Dedifferentiated amniotic fluid mesenchymal stem cell (primary cell): ENCODE results near the gene VPS37B.
"Not testable (repeated sequence)": the region's sequence is repeated elsewhere in the genome, so short reads cannot be mapped to it uniquely, and the experiment has no call there.

Source experiments
- DNase-seq: peaks from one replicate; pipeline ENCODE4 v3.0.0-alpha.2; 2016; ENCODE audit errors: extremely low spot score

VPS37B gene

GRCh38 chr12:122895704-122896636 is at the start of gene VPS37B:
Gene VPS37B, minus strand, starts transcription at chr12:122896124. Its CDS starts 62 bp downstream, at chr12:122896062.
- DNase-seq = peak; percentile 86

- DNase-seq = no peak
These were observed 49.0 kb upstream of the VPS37B start for GRCh38 chr12:122944605-122945592.

- DNase-seq = no peak
These were observed 47.3 kb upstream of the VPS37B start for GRCh38 chr12:122943196-122943595.

- no peak for DNase-seq
These were observed 46.7 kb upstream of the VPS37B start for GRCh38 chr12:122942637-122943036.

- DNase-seq = not testable (repeated sequence)
These were observed 45.4 kb upstream of the VPS37B start for GRCh38 chr12:122941351-122941750.

- no peak for DNase-seq
These were observed 43.2 kb upstream of the VPS37B start for GRCh38 chr12:122939125-122939524.

GRCh38 chr12:122937622-122938091 is 41.7 kb upstream of the VPS37B start:
- no peak for DNase-seq

GRCh38 chr12:122935318-122935717 is 39.4 kb upstream of the VPS37B start:
- no peak for DNase-seq

GRCh38 chr12:122934722-122935121 is 38.8 kb upstream of the VPS37B start:
- DNase-seq = no peak

GRCh38 chr12:122932207-122932606 is 36.3 kb upstream of the VPS37B start:
- DNase-seq = no peak

GRCh38 chr12:122929812-122930211 is 33.9 kb upstream of the VPS37B start:
- no peak for DNase-seq

GRCh38 chr12:122929148-122929538 is 33.2 kb upstream of the VPS37B start:
- DNase-seq = no peak

GRCh38 chr12:122928404-122929147 is 32.7 kb upstream of the VPS37B start:
- DNase-seq = no peak

- no peak for DNase-seq
These were observed 32.0 kb upstream of the VPS37B start for GRCh38 chr12:122927756-122928403.

GRCh38 chr12:122921917-122922316 is 26.0 kb upstream of the VPS37B start:
- DNase-seq = no peak

GRCh38 chr12:122920687-122921086 is 24.8 kb upstream of the VPS37B start:
- DNase-seq = no peak

GRCh38 chr12:122918827-122919226 is 22.9 kb upstream of the VPS37B start:
- peak; percentile 31 for DNase-seq

- peak; percentile 25 for DNase-seq
These were observed 21.7 kb upstream of the VPS37B start for GRCh38 chr12:122917507-122918121.

- no peak for DNase-seq
These were observed 13.7 kb upstream of the VPS37B start for GRCh38 chr12:122909442-122910288.
